Fibroblast of lung (primary cell): ENCODE data around the gene WDCP. TPM values are rescaled to one million over a fixed set of nuclear protein-coding genes. Genes with fewer than 3 reads are reported as not detected.

Experiments
- DNase-seq, 2 donors: peaks; one replicate each; pipeline versions ENCODE4 v3.0.0 to v3.0.0-alpha.2; 2010; ENCODE audit warnings: low read depth in 2 of 2
- H2AFZ ChIP-seq: 2 replicates; pipeline ENCODE4 v1.5.1; 2012; ENCODE audit warnings: low read length, control low read depth, inconsistent platforms
- H3K27ac ChIP-seq: 2 replicates; pipeline ENCODE4 v1.5.1; 2011; ENCODE audit warnings: low read length, control low read depth; ENCODE audit not compliant: insufficient read depth
- H3K27me3 ChIP-seq: 2 replicates; pipeline ENCODE4 v1.5.1; 2011; ENCODE audit warnings: mild to moderate bottlenecking, low read length; ENCODE audit not compliant: control insufficient read depth, insufficient read depth
- H3K36me3 ChIP-seq: 2 replicates; pipeline ENCODE4 v1.5.1; 2011; ENCODE audit warnings: low read length; ENCODE audit not compliant: control insufficient read depth, insufficient read depth
- H3K4me1 ChIP-seq: 2 replicates; pipeline ENCODE4 v1.5.1; 2011; ENCODE audit warnings: low read length; ENCODE audit not compliant: control insufficient read depth, insufficient read depth; ENCODE audit errors: extremely low read depth
- H3K4me2 ChIP-seq: 2 replicates; pipeline ENCODE4 v1.5.1; 2011; ENCODE audit warnings: low read length, control low read depth; ENCODE audit not compliant: insufficient read depth; ENCODE audit errors: extremely low read depth
- H3K4me3 ChIP-seq, 4 experiments: fragments of 200-600 bp in 1 of 4; sonication (generic) in 1 of 4; replicated peaks in 1 of 4; 2 replicates each; pipeline ENCODE4 v1.5.1; 2011 to 2016; ENCODE audit warnings: low read length in 4 of 4, low read depth in 3 of 4, mild to moderate bottlenecking in 3 of 4, control low read depth in 2 of 4, inconsistent platforms in 1 of 4, mixed read lengths in 1 of 4; ENCODE audit not compliant: insufficient read depth in 1 of 4; ENCODE audit errors: control extremely low read depth in 1 of 4
- H3K79me2 ChIP-seq: 2 replicates; pipeline ENCODE4 v1.5.1; 2012; ENCODE audit warnings: mild to moderate bottlenecking, low read length, inconsistent platforms; ENCODE audit not compliant: control insufficient read depth, insufficient read depth
- H3K9ac ChIP-seq: 2 replicates; pipeline ENCODE4 v1.5.1; 2011; ENCODE audit warnings: mild to moderate bottlenecking, low read length, control low read depth; ENCODE audit not compliant: insufficient read depth
- H3K9me3 ChIP-seq: 2 replicates; pipeline ENCODE4 v1.5.1; 2012; ENCODE audit warnings: low read depth, low read length; ENCODE audit not compliant: control insufficient read depth, insufficient read depth
- H4K20me1 ChIP-seq: 2 replicates; pipeline ENCODE4 v1.5.1; 2011; ENCODE audit warnings: low read length; ENCODE audit not compliant: control insufficient read depth, insufficient read depth; ENCODE audit errors: extremely low read depth
- CTCF ChIP-seq, 2 donors: IDR thresholded peaks in 1 of 2; conservative IDR thresholded peaks in 1 of 2; 1 replicate in 1 of 2; 2 replicates in 1 of 2; pipeline ENCODE4 v1.5.1; 2011 to 2012; ENCODE audit warnings: low read length in 2 of 2, control low read depth in 1 of 2, inconsistent platforms in 1 of 2, low read depth in 1 of 2, mild to moderate bottlenecking in 1 of 2
- EZH2 ChIP-seq: IDR thresholded peaks from 2 replicates; pipeline ENCODE4 v1.5.1; 2012; ENCODE audit warnings: low read length, control low read depth, mild to moderate bottlenecking; ENCODE audit errors: missing control alignments
- polyA plus RNA-seq, 2 donors: library from polyadenylated mRNA; depleted of rRNA in 1 of 2; stranded (reverse) in 1 of 2; unstranded in 1 of 2; fragments of >200 nt; gene quantifications; 2 replicates each; pipeline ENCODE4 v1.2.1, GENCODE V29; 2011 to 2012; ENCODE audit warnings: missing spikeins in 1 of 2
- total RNA-seq: library from RNA; depleted of rRNA; stranded (reverse); fragments of >200 nt; gene quantifications from 2 replicates; pipeline ENCODE4 v1.2.1, GENCODE V29; 2014

Gene WDCP
- total and polyA plus RNA-seq, 2 donors (not counting 1 experiment from before 2014, with no cell fraction given): 10.4 to 11.0 TPM

- Histone ChIP-seq H2AFZ (no peak overlapping the region), H3K79me2 (peaks cover 3% of the 10 kb centered on the region), H3K4me2 (no peak overlapping the region), H3K4me1 (no peaks in the 10 kb centered on the region), H4K20me1 (no peaks in the 10 kb centered on the region), H3K4me3 (no peak overlapping the region), H3K36me3 (peaks cover 10% of the 10 kb centered on the region), H3K9ac (no peak overlapping the region), H3K27me3 (no peaks in the 10 kb centered on the region), H3K9me3 (no peaks in the 10 kb centered on the region), H3K27ac (no peak overlapping the region)
- TF ChIP-seq CTCF (conservative IDR thresholded peaks at IDR 0.05 in 1 of 2, IDR thresholded peaks at IDR 0.05 in 1 of 2; ENCODE audit: low read depth in 1 of 2, low read length in 2 of 2): no peak
- no peak for TF ChIP-seq EZH2
- DNase-seq: no peak
These were observed 6.7 kb downstream of the WDCP start for GRCh38 chr2:24040511-24040910.

GRCh38 chr2:24038786-24039499 lies 8.2 kb downstream of the WDCP start:
- Histone ChIP-seq H3K4me1 (no peaks in the 10 kb centered on the region), H2AFZ (no peak overlapping the region), H3K27me3 (no peaks in the 10 kb centered on the region), H3K27ac (no peak overlapping the region), H4K20me1 (no peaks in the 10 kb centered on the region), H3K9me3 (no peaks in the 10 kb centered on the region), H3K4me2 (no peak overlapping the region), H3K36me3 (peaks cover 10% of the 10 kb centered on the region), H3K9ac (no peak overlapping the region), H3K4me3 (no peak overlapping the region), H3K79me2 (no peaks in the 10 kb centered on the region)
- DNase-seq: no peak
- TF ChIP-seq EZH2 (no peak), CTCF (conservative IDR thresholded peaks at IDR 0.05 in 1 of 2, IDR thresholded peaks at IDR 0.05 in 1 of 2; ENCODE audit: low read depth in 1 of 2, low read length in 2 of 2) (no peak)

GRCh38 chr2:24026233-24026632 lies 21.0 kb downstream of the WDCP start:
- Histone ChIP-seq H3K9ac (no peak overlapping the region), H3K27me3 (no peaks in the 10 kb centered on the region), H3K4me3 (no peak overlapping the region), H4K20me1 (no peaks in the 10 kb centered on the region), H3K4me1 (no peaks in the 10 kb centered on the region), H2AFZ (no peak overlapping the region), H3K79me2 (no peaks in the 10 kb centered on the region), H3K9me3 (no peaks in the 10 kb centered on the region), H3K4me2 (no peak overlapping the region), H3K36me3 (peaks cover 6% of the 10 kb centered on the region), H3K27ac (no peak overlapping the region)
- TF ChIP-seq CTCF (conservative IDR thresholded peaks at IDR 0.05 in 1 of 2, IDR thresholded peaks at IDR 0.05 in 1 of 2; ENCODE audit: low read depth in 1 of 2, low read length in 2 of 2) (no peak), EZH2 (no peak)
- no peak for DNase-seq
